Upper lobe of left lung (tissue), 6 donors: ENCODE results near the gene IFT25. TPM values are rescaled to one million over a fixed set of nuclear protein-coding genes. Genes with fewer than 3 reads are reported as not detected.
"Not testable (repeated sequence)": the region's sequence is repeated elsewhere in the genome, so short reads cannot be mapped to it uniquely, and the experiment has no call there.

Experiments used
- ATAC-seq, 2 donors: fragments of 200-7000 bp; cut with Tn5 transposase; one replicate each; pipeline ENCODE4 v1.9.1; 2022; ENCODE audit warnings: mild to moderate bottlenecking in 2 of 2, moderate library complexity in 2 of 2; ENCODE audit not compliant: low FRiP score in 2 of 2
- DNase-seq, 2 donors: peaks; one replicate each; pipeline ENCODE4 v3.0.0-alpha.2; 2019 to 2020
- H3K27ac ChIP-seq, 4 donors: fragments of 200-600 bp; sonication (generic); one replicate each; pipeline ENCODE4 v1.5.1; 2016 to 2019
- H3K27me3 ChIP-seq, 4 donors: fragments of 200-600 bp; sonication (generic); one replicate each; pipeline ENCODE4 v1.5.1; 2017 to 2019
- H3K36me3 ChIP-seq, 4 donors: fragments of 200-600 bp; sonication (generic); one replicate each; pipeline ENCODE4 v1.5.1; 2016 to 2019
- H3K4me1 ChIP-seq, 4 donors: fragments of 200-600 bp; sonication (generic); one replicate each; pipeline ENCODE4 v1.5.1; 2018 to 2019
- H3K4me3 ChIP-seq, 4 donors: fragments of 200-600 bp; sonication (generic); one replicate each; pipeline ENCODE4 v1.5.1; 2017 to 2019; ENCODE audit warnings: mild to moderate bottlenecking in 2 of 4, moderate library complexity in 1 of 4
- H3K9me3 ChIP-seq, 4 donors: fragments of 200-600 bp; sonication (generic); one replicate each; pipeline ENCODE4 v1.5.1; 2018 to 2019
- CTCF ChIP-seq, 6 experiments: fragments of 450-650 bp in 4 of 6; fragments of 200-600 bp in 2 of 6; sonication (generic) in 2 of 6; IDR thresholded peaks; one replicate each; pipeline ENCODE4 v1.5.1; 2016 to 2019; ENCODE audit warnings: antibody characterized with exemption in 6 of 6
- EP300 ChIP-seq, 4 donors: sonication (generic); formaldehyde crosslinking; IDR thresholded peaks; one replicate each; pipeline ENCODE4 v1.5.1; 2017; ENCODE audit warnings: antibody characterized with exemption in 4 of 4, control low read depth in 2 of 4
- POLR2A ChIP-seq, 4 donors: fragments of 450-650 bp; IDR thresholded peaks; one replicate each; pipeline ENCODE4 v1.5.1; 2016 to 2017; ENCODE audit warnings: antibody characterized with exemption in 4 of 4, mild to moderate bottlenecking in 2 of 4
- POLR2AphosphoS5 ChIP-seq, 2 donors: sonication (generic); formaldehyde crosslinking; IDR thresholded peaks; one replicate each; pipeline ENCODE4 v1.5.1; 2017; ENCODE audit warnings: antibody characterized with exemption in 2 of 2
- WGBS, 2 donors: methylation state at CpG; one replicate each; pipeline ENCODE4 v1.1.5; 2017 to 2018; 5-methylcytosine and 5-hydroxymethylcytosine counted together
- total RNA-seq, 6 donors: library from RNA; depleted of rRNA in 4 of 6; stranded (reverse); fragments of >200 nt in 4 of 6; gene quantifications; one replicate each; pipeline versions ENCODE4 v1.1.0 to v1.2.1, GENCODE V29; 2016 to 2021
- donor health status: DM: no; HTN: no; CAD: no; lungs with moderate emphysema.
- donor health status: DM: no; HTN: yes; CAD: no; lungs with severe emphysema.

Gene IFT25
- total RNA-seq, result 10 to 100 TPM; 11.1 to 35.5 (median 15.8) TPM

- H3K9me3 ChIP-seq, result no peaks in the 10 kb centered on the region
- H3K4me1 ChIP-seq, result peaks cover 14 to 37% (median 24%) of the 10 kb centered on the region in 4 donors
- H3K36me3 ChIP-seq, result no peaks in the 10 kb centered on the region
- peak within 1 kb of the TSS; percentile 85 to 96 (median 93) for H3K27ac ChIP-seq
- H3K4me3 ChIP-seq, result peak within 1 kb of the TSS; percentile 66 to 93 (median 90)
- TF ChIP-seq POLR2AphosphoS5 (IDR thresholded peaks at IDR 0.05), result peak; percentile 74 to 88
- TF ChIP-seq CTCF (IDR thresholded peaks at IDR 0.05), result peak in 1 of 6 experiments; percentile 3
- peak in 2 of 4 donors; percentile 63 to 80 for TF ChIP-seq POLR2A (IDR thresholded peaks at IDR 0.05)
- no peak for TF ChIP-seq EP300 (IDR thresholded peaks at IDR 0.05)
- peak; percentile 97 to 99 for ATAC-seq
- no peaks in the 10 kb centered on the region for H3K27me3 ChIP-seq
- WGBS, 2 donors, result 0 to 1% methylated on average over 2 to 53 of the region's 90 CpGs
- peak; percentile 98 to 100 for DNase-seq
Observed at GRCh38 chr1:53945433-53946251, at the start of gene IFT25. Gene IFT25, minus strand, starts transcription at chr1:53945699. Its CDS starts 5,617 bp downstream, at chr1:53940082.

- H3K4me1 ChIP-seq, H3K27ac ChIP-seq, H3K36me3 ChIP-seq, DNase-seq, H3K4me3 ChIP-seq, H3K9me3 ChIP-seq, H3K27me3 ChIP-seq, ATAC-seq: not testable (repeated sequence)
- WGBS, 2 donors, result 83 to 94% methylated on average over 2 of the region's 2 CpGs
Observed at GRCh38 chr1:53994516-53994915, 49.0 kb upstream of the IFT25 start.

GRCh38 chr1:53992085-53992874 lies 46.8 kb upstream of the IFT25 start:
- Histone ChIP-seq H3K36me3 (no peaks in the 10 kb centered on the region), H3K27ac (no peak overlapping the region), H3K9me3 (no peaks in the 10 kb centered on the region), H3K4me3 (no peak overlapping the region), H3K27me3 (no peaks in the 10 kb centered on the region), H3K4me1 (no peaks in the 10 kb centered on the region)
- WGBS, 2 donors, result 43 to 45% methylated on average over 1 to 2 of the region's 4 CpGs
- ATAC-seq (no peak), DNase-seq (no peak)
- no peak for TF ChIP-seq POLR2AphosphoS5 (IDR thresholded peaks at IDR 0.05)
- peak in 2 of 6 experiments; percentile 15 to 17 for TF ChIP-seq CTCF (IDR thresholded peaks at IDR 0.05)

GRCh38 chr1:53987880-53988279 lies 42.4 kb upstream of the IFT25 start:
- TF ChIP-seq POLR2A (IDR thresholded peaks at IDR 0.05), result no peak
- no peak for TF ChIP-seq POLR2AphosphoS5 (IDR thresholded peaks at IDR 0.05)
- TF ChIP-seq CTCF (IDR thresholded peaks at IDR 0.05), result no peak
- no peak for TF ChIP-seq EP300 (IDR thresholded peaks at IDR 0.05)
- Histone ChIP-seq H3K4me3 (no peak overlapping the region), H3K27ac (no peak overlapping the region), H3K4me1 (peaks cover 0 to 2% (median 0%) of the 10 kb centered on the region in 4 donors), H3K9me3 (no peaks in the 10 kb centered on the region), H3K27me3 (no peaks in the 10 kb centered on the region), H3K36me3 (no peaks in the 10 kb centered on the region)
- WGBS, 2 donors, result 89 to 93% methylated on average over 2 of the region's 2 CpGs
- ATAC-seq (no peak), DNase-seq (no peak)

DNA sequence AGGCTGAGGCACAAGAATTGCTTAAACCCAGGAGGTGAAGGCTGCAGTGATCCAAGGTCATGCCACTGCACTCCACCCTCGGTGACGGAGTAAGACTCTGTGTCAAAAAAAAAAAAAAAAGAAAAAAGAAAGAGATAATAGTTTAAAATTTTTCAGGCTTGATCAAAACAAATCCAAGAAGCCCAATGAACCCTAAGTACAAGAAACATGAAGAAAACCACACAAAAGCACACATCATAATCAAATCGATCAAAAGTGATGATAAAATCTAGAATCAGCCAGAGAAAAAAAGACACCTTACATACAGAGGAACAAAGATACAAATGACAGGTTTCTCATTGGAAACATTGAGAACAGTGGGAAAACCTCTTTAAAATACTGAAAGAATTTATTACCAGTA lies 41.0 kb upstream of the IFT25 start:
- ATAC-seq (no peak), DNase-seq (no peak)
- H3K4me1 ChIP-seq, result peaks cover 0 to 14% (median 6%) of the 10 kb centered on the region in 4 donors
- WGBS, 2 donors, result 91 to 92% methylated on average over 3 of the region's 3 CpGs
- H3K36me3 ChIP-seq, result no peaks in the 10 kb centered on the region
- H3K4me3 ChIP-seq, result no peak overlapping the region
- no peak for TF ChIP-seq POLR2A (IDR thresholded peaks at IDR 0.05)
- no peak for TF ChIP-seq EP300 (IDR thresholded peaks at IDR 0.05)
- no peak for TF ChIP-seq CTCF (IDR thresholded peaks at IDR 0.05)
- TF ChIP-seq POLR2AphosphoS5 (IDR thresholded peaks at IDR 0.05), result no peak
- no peaks in the 10 kb centered on the region for H3K9me3 ChIP-seq
- no peak overlapping the region for H3K27ac ChIP-seq
- no peaks in the 10 kb centered on the region for H3K27me3 ChIP-seq
